H9 (cell line): ENCODE measurements around the gene FAM53B. TPM values are rescaled to one million over a fixed set of nuclear protein-coding genes. Genes with fewer than 3 reads are reported as not detected.

Source experiments
- DNase-seq: peaks from one replicate; pipeline ENCODE4 v3.0.0-alpha.2; 2017
- H2AFZ ChIP-seq: one replicate; pipeline ENCODE4 v1.6.1; 2013; ENCODE audit warnings: mild to moderate bottlenecking, low read length, control low read depth, moderate library complexity
- H2AK5ac ChIP-seq: 2 replicates; pipeline ENCODE4 v1.6.1; 2013; ENCODE audit warnings: low read length, control low read depth, mixed read lengths; ENCODE audit not compliant: insufficient read length
- H2BK120ac ChIP-seq: one replicate; pipeline ENCODE4 v1.6.1; 2013; ENCODE audit warnings: low read depth, mild to moderate bottlenecking, low read length, control low read depth, inconsistent platforms; ENCODE audit not compliant: poor library complexity, severe bottlenecking
- H2BK12ac ChIP-seq: 2 replicates; pipeline ENCODE4 v1.6.1; 2013; ENCODE audit warnings: low read length, control low read depth, mixed read lengths, low read depth; ENCODE audit not compliant: insufficient read length
- H2BK15ac ChIP-seq: 2 replicates; pipeline ENCODE4 v1.6.1; 2013; ENCODE audit warnings: low read depth, low read length, control low read depth
- H2BK20ac ChIP-seq: one replicate; pipeline ENCODE4 v1.6.1; 2013; ENCODE audit warnings: low read depth, mild to moderate bottlenecking, low read length, control low read depth, inconsistent platforms; ENCODE audit not compliant: poor library complexity, severe bottlenecking
- H2BK5ac ChIP-seq: 2 replicates; pipeline ENCODE4 v1.6.1; 2013; ENCODE audit warnings: low read length, control low read depth, mixed read lengths; ENCODE audit not compliant: insufficient read length
- H3K14ac ChIP-seq: 2 replicates; pipeline ENCODE4 v1.6.1; 2013; ENCODE audit warnings: low read length, control low read depth; ENCODE audit not compliant: insufficient read depth
- H3K18ac ChIP-seq: 2 replicates; pipeline ENCODE4 v1.6.1; 2013; ENCODE audit warnings: low read depth, mild to moderate bottlenecking, mixed read lengths, low read length, control low read depth; ENCODE audit not compliant: insufficient read length
- H3K23ac ChIP-seq: 2 replicates; pipeline ENCODE4 v1.6.1; 2013; ENCODE audit warnings: low read length, control low read depth, mixed read lengths, low read depth; ENCODE audit not compliant: insufficient read length
- H3K23me2 ChIP-seq: 2 replicates; pipeline ENCODE4 v1.6.1; 2013; ENCODE audit warnings: low read depth, mild to moderate bottlenecking, mixed read lengths, low read length, control low read depth; ENCODE audit not compliant: insufficient read length, poor library complexity, severe bottlenecking
- H3K27ac ChIP-seq: 2 replicates; pipeline ENCODE4 v1.5.1; 2013; ENCODE audit warnings: low read length, control low read depth, mixed read lengths, low read depth; ENCODE audit not compliant: insufficient read length
- H3K27me3 ChIP-seq: 2 replicates; pipeline ENCODE4 v1.6.1; 2013; ENCODE audit warnings: low read length, control low read depth, inconsistent platforms; ENCODE audit not compliant: insufficient read depth
- H3K4ac ChIP-seq: 2 replicates; pipeline ENCODE4 v1.6.1; 2013; ENCODE audit warnings: low read depth, mild to moderate bottlenecking, control low read depth, inconsistent platforms, low read length, moderate library complexity
- H3K4me1 ChIP-seq: 2 replicates; pipeline ENCODE4 v1.6.1; 2013; ENCODE audit warnings: low read length, control low read depth, inconsistent platforms; ENCODE audit not compliant: insufficient read depth
- H3K4me2 ChIP-seq: 2 replicates; pipeline ENCODE4 v1.6.1; 2013; ENCODE audit warnings: low read length, control low read depth, mixed read lengths; ENCODE audit not compliant: insufficient read length, insufficient read depth
- H3K56ac ChIP-seq: 2 replicates; pipeline ENCODE4 v1.6.1; 2013; ENCODE audit warnings: low read depth, mild to moderate bottlenecking, mixed read lengths, low read length, control low read depth; ENCODE audit not compliant: insufficient read length
- H3K79me1 ChIP-seq: 2 replicates; pipeline ENCODE4 v1.6.1; 2013; ENCODE audit warnings: low read depth, mild to moderate bottlenecking, moderate library complexity, low read length, control low read depth, inconsistent platforms; ENCODE audit not compliant: insufficient read depth, poor library complexity, severe bottlenecking
- H3K79me2 ChIP-seq: 2 replicates; pipeline ENCODE4 v1.6.1; 2013; ENCODE audit warnings: low read length, control low read depth, inconsistent platforms; ENCODE audit not compliant: insufficient read depth
- H3K9ac ChIP-seq: 2 replicates; pipeline ENCODE4 v1.6.1; 2013; ENCODE audit warnings: low read length, control low read depth, mixed read lengths; ENCODE audit not compliant: insufficient read length; ENCODE audit errors: extremely low read depth
- H3K9me3 ChIP-seq: one replicate; pipeline ENCODE4 v1.6.1; 2013; ENCODE audit warnings: low read depth, low read length, inconsistent platforms; ENCODE audit not compliant: control insufficient read depth
- H3T11ph ChIP-seq: one replicate; pipeline ENCODE4 v1.6.1; 2013; ENCODE audit warnings: mild to moderate bottlenecking, low read length, control low read depth, inconsistent platforms
- H4K20me1 ChIP-seq: one replicate; pipeline ENCODE4 v1.6.1; 2013; ENCODE audit not compliant: control insufficient read depth, insufficient read length, insufficient read depth
- H4K5ac ChIP-seq: 2 replicates; pipeline ENCODE4 v1.6.1; 2013; ENCODE audit warnings: low read depth, mild to moderate bottlenecking, mixed read lengths, low read length, control low read depth; ENCODE audit not compliant: insufficient read length
- H4K8ac ChIP-seq: replicated peaks from 2 replicates; pipeline ENCODE4 v1.6.1; 2013; ENCODE audit warnings: low read length, control low read depth, mixed read lengths, low read depth; ENCODE audit not compliant: insufficient read length
- H4K91ac ChIP-seq: 2 replicates; pipeline ENCODE4 v1.6.1; 2013; ENCODE audit warnings: low read depth, mild to moderate bottlenecking, moderate library complexity, mixed read lengths, low read length, control low read depth; ENCODE audit not compliant: insufficient read length
- H3K27ac Mint-ChIP-seq, 3 experiments: 2 replicates in 2 of 3; 3 replicates in 1 of 3; pipeline ENCODE4 v1.8.0; 2020 to 2021; ENCODE audit warnings: mixed read lengths in 3 of 3, mild to moderate bottlenecking in 1 of 3, moderate library complexity in 1 of 3
- H3K27me3 Mint-ChIP-seq: 2 replicates; pipeline ENCODE4 v1.8.0; 2021; ENCODE audit warnings: low read depth, mild to moderate bottlenecking, moderate library complexity, mixed read lengths
- H3K36me3 Mint-ChIP-seq, 3 experiments: 2 replicates in 2 of 3; 3 replicates in 1 of 3; pipeline ENCODE4 v1.8.0; 2020 to 2021; ENCODE audit warnings: low read depth in 3 of 3, mixed read lengths in 3 of 3; ENCODE audit not compliant: insufficient read depth in 1 of 3
- H3K4me1 Mint-ChIP-seq, 2 experiments: 2 replicates each; pipeline ENCODE4 v1.8.0; 2020; ENCODE audit warnings: mixed read lengths in 2 of 2
- H3K4me3 Mint-ChIP-seq, 2 experiments: 2 replicates in 1 of 2; 3 replicates in 1 of 2; pipeline ENCODE4 v1.8.0; 2020 to 2021; ENCODE audit warnings: mild to moderate bottlenecking in 2 of 2, mixed read lengths in 2 of 2, moderate library complexity in 1 of 2
- H3K9me3 Mint-ChIP-seq, 2 experiments: 2 replicates in 1 of 2; 3 replicates in 1 of 2; pipeline ENCODE4 v1.8.0; 2020; ENCODE audit warnings: mild to moderate bottlenecking in 2 of 2, mixed read lengths in 2 of 2, moderate library complexity in 1 of 2
- CTCF ChIP-seq: fragments of 200-600 bp; sonication (generic); conservative IDR thresholded peaks from 3 replicates; pipeline ENCODE4 v1.8.0; 2021; ENCODE audit warnings: antibody characterized with exemption, mild to moderate bottlenecking
- WGBS: extraction: QIAGEN DNeasy Blood & Tissue Kit; methylation state at CpG from one replicate; pipeline ENCODE4 v1.1.7; 2013; ENCODE audit warnings: missing lambda C conversion rate, low lambda C conversion rate, mixed read lengths; ENCODE audit not compliant: insufficient read length; ENCODE audit errors: extremely low coverage; 5-methylcytosine and 5-hydroxymethylcytosine counted together
- total RNA-seq: library from RNA; stranded (reverse); gene quantifications from 2 replicates; pipeline ENCODE4 v1.2.1, GENCODE V29; 2021

FAM53B gene
- total RNA-seq, 1 experiment from 2014 or later, result 11.5 TPM

DNA sequence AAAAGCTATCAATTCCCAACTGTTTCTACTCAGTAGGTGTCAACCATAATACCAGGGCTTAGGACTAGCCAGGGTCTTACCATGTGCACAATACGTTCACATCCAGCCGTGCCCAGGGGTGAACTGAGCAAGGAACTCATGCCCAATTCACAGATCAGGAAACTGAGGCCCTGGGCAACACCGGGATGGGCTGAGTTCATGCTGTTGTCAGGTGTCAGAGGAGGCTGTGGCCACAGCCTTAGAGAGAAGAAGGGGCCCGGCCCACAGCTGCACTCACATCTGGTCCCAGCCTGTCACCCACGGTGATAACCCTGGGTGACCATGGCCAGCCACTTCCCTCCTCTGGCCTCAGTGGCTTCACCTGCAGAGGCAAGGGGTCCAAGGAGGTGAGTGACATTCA is 92.0 kb downstream of the FAM53B start:
- Histone ChIP-seq H2BK5ac (no peak overlapping the region), H3K23me2 (no peaks in the 10 kb centered on the region), H3K14ac (no peak overlapping the region), H3T11ph (no peak overlapping the region), H4K8ac (no peak overlapping the region), H2BK15ac (no peak overlapping the region), H3K23ac (no peak overlapping the region), H2BK120ac (no peak overlapping the region), H3K56ac (no peak overlapping the region), H3K4me2 (no peak overlapping the region), H2BK12ac (no peak overlapping the region), H4K5ac (no peak overlapping the region), H2AK5ac (no peak overlapping the region), H3K4me1 (peaks cover 6% of the 10 kb centered on the region; the same call in 1 of the 2 replicates), H3K18ac (no peak overlapping the region), H3K79me1 (no peaks in the 10 kb centered on the region), H3K4ac (no peak overlapping the region), H3K9me3 (no peaks in the 10 kb centered on the region), H4K91ac (no peak overlapping the region), H3K27me3 (no peaks in the 10 kb centered on the region), H3K27ac (no peak overlapping the region), H2BK20ac (no peak overlapping the region), H2AFZ (no peak overlapping the region), H3K79me2 (no peaks in the 10 kb centered on the region), H4K20me1 (peaks cover 2% of the 10 kb centered on the region), H3K9ac (no peak overlapping the region)
- Mint-ChIP-seq H3K9me3 (no peaks in the 10 kb centered on the region), H3K27me3 (no peaks in the 10 kb centered on the region), H3K4me3 (no peak overlapping the region; a peak in 1 of 5 replicates), H3K4me1 (peaks cover 44 to 51% of the 10 kb centered on the region in 2 experiments), H3K27ac (no peak overlapping the region), H3K36me3 (peaks cover 0 to 4% (median 2%) of the 10 kb centered on the region in 3 experiments; a peak in 2 of 7 replicates)
- DNase-seq, result no peak
- no peak for TF ChIP-seq CTCF
- no CpG with 5 or more reads among the region's 5 CpGs for WGBS
